Spinal cord (tissue), 10 donors: ENCODE results near the gene XRCC1. TPM values are rescaled to one million over a fixed set of nuclear protein-coding genes. Genes with fewer than 3 reads are reported as not detected.
A peak's percentile ranks its signal among the peaks of the same experiment; 100 is the strongest.
"Not testable (repeated sequence)": the region's sequence is repeated elsewhere in the genome, so short reads cannot be mapped to it uniquely, and the experiment has no call there.

ENCODE experiments used
- DNase-seq, 6 donors: peaks; one replicate each; pipeline versions ENCODE4 v3.0.0 to v3.0.0-alpha.2; 2013 to 2015; ENCODE audit warnings: low spot score in 6 of 6, low read depth in 4 of 6
- H3K27ac ChIP-seq: one replicate; pipeline ENCODE4 v1.5.1; 2013; ENCODE audit warnings: low read depth, low read length, control low read depth
- H3K27me3 ChIP-seq: one replicate; pipeline ENCODE4 v1.6.1; 2013; ENCODE audit warnings: low read length; ENCODE audit not compliant: control insufficient read depth, insufficient read depth
- H3K36me3 ChIP-seq: one replicate; pipeline ENCODE4 v1.6.1; 2013; ENCODE audit warnings: low read length; ENCODE audit not compliant: control insufficient read depth, insufficient read depth
- H3K4me1 ChIP-seq: one replicate; pipeline ENCODE4 v1.6.1; 2013; ENCODE audit warnings: low read length; ENCODE audit not compliant: control insufficient read depth, insufficient read depth
- H3K4me3 ChIP-seq: one replicate; pipeline ENCODE4 v1.5.1; 2013; ENCODE audit warnings: low read depth, low read length, control low read depth
- H3K9me3 ChIP-seq: one replicate; pipeline ENCODE4 v1.6.1; 2013; ENCODE audit warnings: low read length; ENCODE audit not compliant: control insufficient read depth, insufficient read depth
- WGBS: methylation state at CpG from one replicate; pipeline ENCODE4 v1.1.5; 2013; ENCODE audit warnings: missing lambda C conversion rate; ENCODE audit not compliant: insufficient coverage; 5-methylcytosine and 5-hydroxymethylcytosine counted together
- polyA plus RNA-seq, 2 donors: library from polyadenylated mRNA; unstranded; fragments of 120-200 nt; gene quantifications; one replicate each; pipeline ENCODE4 v1.2.1, GENCODE V29; 2013; ENCODE audit not compliant: insufficient read length in 2 of 2
- total RNA-seq, 2 donors: library from RNA; depleted of rRNA in 1 of 2; stranded (reverse); fragments of 120-200 nt in 1 of 2; fragments of >200 nt in 1 of 2; gene quantifications; one replicate each; pipeline versions ENCODE4 v1.2.3 to v1.2.4, GENCODE V29; 2013 to 2014
- donor health status: healthy.

XRCC1 gene
- total and polyA plus RNA-seq, 4 donors = 10.4 to 53.2 (median 46.9) TPM

DNA sequence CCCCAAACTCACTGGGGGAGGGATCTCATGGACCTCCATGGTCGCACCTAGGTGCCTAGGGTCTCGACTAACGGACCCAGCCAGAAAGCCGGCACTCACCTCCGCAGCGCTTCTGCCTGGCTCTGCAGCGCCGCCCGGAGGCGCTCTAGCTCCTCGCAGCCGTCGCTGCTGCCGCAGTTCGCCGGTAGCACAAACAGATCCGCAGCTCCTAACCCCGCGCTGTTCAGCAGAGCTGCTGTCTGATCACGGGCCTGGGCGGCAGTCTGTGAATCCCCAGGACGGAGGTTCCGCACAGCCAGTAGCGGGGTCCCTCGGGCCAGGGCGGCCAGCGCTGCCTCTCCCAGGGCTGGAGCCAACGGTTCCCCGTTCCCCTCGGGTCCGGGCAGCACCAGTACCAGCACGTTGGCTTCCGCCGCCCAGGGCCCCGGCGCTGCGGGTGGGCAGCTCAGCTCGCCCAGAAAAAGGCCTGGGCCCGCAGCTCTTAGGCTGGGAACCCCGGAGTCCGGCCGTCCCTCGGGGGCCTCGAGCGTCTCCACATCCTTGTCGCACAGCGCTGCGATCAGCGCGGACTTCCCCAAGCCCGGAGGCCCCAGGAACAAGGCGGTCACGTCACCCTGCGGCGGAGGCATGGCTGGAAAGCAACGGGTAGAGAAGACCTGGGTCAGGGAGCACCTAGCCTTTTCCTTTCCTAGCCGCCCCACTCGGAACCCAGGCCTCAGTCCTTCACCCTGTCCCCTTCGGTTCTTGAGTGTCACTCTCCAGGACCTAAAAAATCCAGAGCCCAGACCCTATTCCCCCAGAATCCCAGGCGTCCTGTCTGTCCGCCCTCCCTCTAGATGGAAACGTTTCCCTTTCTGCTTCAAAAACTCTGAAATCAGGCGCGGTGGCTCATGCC is 19.6 kb upstream of the XRCC1 start:
- Histone ChIP-seq H3K9me3 (no peaks in the 10 kb centered on the region), H3K27me3 (no peaks in the 10 kb centered on the region), H3K4me3 (peak overlapping the region; percentile 81), H3K36me3 (peaks cover 60% of the 10 kb centered on the region), H3K27ac (peak overlapping the region; percentile 96), H3K4me1 (peaks cover 43% of the 10 kb centered on the region)
- peak in 2 of 6 donors; percentile 70 to 80 for DNase-seq
- under 1% methylated on average over 64 of the region's 64 CpGs for WGBS

DNA sequence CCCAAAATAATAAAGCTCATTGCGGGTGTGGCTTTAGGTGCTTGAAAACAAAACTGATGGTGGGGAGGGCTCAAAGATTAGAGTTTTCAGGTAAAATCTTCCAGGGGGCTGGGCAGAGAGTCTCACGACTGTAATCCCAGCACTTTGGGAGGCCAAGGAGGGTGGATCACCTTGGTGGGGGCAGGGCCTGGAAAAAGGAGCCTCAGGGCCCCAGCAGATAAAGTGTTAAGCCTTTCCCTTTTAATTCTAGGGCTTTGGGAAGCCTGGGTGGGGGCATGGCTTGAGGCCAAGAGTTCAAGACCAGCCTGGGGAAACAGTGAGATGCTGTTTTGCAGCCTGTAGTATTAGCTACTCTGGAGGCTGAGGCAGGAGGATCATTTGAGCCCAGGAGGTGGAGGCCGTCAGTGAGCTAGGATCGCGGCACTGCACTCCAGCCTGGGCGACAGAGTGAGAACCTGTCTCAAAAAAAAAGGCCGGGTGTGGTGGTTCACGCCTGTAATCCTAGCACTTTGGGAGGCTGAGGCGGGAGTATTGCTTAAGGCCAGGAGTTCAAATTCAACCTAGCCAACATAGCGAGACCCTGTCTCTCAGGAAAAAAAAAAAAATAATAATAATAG is 18.9 kb upstream of the XRCC1 start:
- Histone ChIP-seq H3K4me3 (peak overlapping the region; percentile 81), H3K27ac (no peak overlapping the region), H3K36me3 (peaks cover 65% of the 10 kb centered on the region), H3K9me3 (no peaks in the 10 kb centered on the region), H3K27me3 (no peaks in the 10 kb centered on the region), H3K4me1 (peaks cover 43% of the 10 kb centered on the region)
- 92% methylated on average over 6 of the region's 10 CpGs for WGBS
- no peak for DNase-seq

DNA sequence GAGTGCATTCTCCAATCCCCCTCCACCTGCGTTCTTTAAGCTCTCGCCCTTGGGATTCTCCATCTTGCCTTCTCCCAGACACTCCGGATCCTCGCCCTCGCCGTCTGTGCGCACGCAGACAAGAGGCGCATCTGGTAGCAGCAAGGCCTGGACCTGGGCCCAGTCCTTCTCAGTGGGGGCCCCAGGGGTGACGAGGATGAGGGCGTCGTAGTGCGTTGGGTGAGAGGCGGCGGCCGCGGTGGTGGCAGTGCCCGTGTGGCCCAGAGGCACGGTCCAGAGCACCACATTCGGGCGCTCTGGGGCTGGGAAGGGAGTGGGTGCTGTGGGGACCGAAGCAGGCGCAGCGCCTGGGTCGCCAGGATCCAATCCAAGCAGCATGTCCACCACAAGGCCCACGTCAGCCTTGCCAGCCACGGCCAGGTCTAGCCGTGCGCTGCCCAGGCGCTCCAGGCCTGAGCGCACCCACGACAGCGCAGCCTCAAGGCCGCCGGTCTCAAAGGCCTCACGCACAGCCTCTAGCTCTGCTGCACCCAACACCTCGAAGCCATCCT is 17.5 kb upstream of the XRCC1 start:
- Histone ChIP-seq H3K36me3 (peaks cover 60% of the 10 kb centered on the region), H3K9me3 (no peaks in the 10 kb centered on the region), H3K27ac (no peak overlapping the region), H3K4me1 (peaks cover 38% of the 10 kb centered on the region), H3K4me3 (no peak overlapping the region), H3K27me3 (no peaks in the 10 kb centered on the region)
- no peak for DNase-seq
- 91% methylated on average over 37 of the region's 37 CpGs for WGBS

DNA sequence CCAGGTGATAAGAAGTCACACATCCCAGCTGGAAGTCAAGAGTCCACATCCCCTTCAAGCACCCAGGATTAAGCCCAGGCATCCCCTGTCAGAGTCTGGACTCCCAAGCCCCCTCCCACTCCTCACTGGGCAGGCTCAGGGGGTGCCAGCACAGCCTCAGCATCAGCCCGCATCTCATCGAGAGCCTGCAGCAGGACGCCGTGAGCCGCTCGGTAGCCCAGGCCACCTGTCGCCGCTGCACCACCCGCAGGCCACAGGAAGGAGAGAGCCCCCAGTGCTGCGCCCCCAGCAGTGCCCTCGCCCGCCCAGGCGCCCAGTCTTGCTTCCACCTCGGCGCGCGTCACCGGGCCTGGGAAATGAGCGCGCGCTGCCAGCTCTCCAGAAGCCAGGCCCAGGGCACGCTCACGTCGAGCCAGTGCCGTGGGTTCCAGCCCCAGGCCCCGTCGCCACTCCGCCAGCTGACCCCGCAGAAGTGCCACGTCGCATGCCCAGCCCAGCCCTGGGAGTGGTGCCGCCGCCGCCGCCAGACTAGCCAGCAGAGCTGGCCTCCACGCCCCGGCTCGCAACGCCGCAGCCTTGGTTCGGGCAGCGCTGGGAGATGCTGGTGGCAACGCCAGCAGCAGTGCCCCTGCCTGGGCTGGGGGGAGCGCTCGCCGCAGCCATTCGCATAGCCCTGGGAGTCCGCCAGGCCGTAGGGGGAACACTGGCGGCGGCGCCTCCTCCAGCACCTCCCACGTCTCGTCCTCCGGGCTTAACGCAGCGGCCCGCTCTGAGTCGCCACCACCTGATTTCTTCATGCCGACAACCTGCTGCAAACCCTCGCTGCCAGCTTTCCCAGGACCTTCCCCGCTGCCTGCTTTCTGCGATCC is 16.8 kb upstream of the XRCC1 start:
- Histone ChIP-seq H3K9me3 (no peaks in the 10 kb centered on the region), H3K4me1 (peaks cover 36% of the 10 kb centered on the region), H3K36me3 (peaks cover 60% of the 10 kb centered on the region), H3K4me3 (no peak overlapping the region), H3K27ac (no peak overlapping the region), H3K27me3 (no peaks in the 10 kb centered on the region)
- DNase-seq = no peak
- 94% methylated on average over 62 of the region's 63 CpGs for WGBS

DNA sequence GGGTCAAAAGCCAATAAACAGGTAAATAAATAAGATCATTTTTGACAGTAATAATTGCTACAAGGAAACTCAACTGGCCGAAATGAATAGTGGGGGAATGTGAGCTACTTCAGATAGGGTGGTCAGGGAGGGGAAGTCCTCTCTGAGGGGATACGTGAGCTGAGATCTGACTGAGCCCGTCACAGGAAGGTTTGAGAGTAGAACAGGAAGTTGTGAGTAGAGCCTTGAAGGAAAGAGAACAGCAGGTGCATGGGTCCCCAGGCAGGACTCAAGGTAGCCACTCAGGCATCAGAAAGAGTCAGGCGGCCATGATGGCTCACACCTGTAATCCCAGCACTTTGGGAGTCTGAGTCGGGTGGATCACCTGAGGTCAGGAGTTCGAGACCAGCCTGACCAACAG is 14.4 kb upstream of the XRCC1 start:
- DNase-seq = no peak
- H3K27me3 ChIP-seq = no peaks in the 10 kb centered on the region
- H3K36me3 ChIP-seq = peaks cover 76% of the 10 kb centered on the region
- no peak overlapping the region for H3K27ac ChIP-seq
- 90% methylated on average over 5 of the region's 6 CpGs for WGBS
- H3K9me3 ChIP-seq = no peaks in the 10 kb centered on the region
- H3K4me1 ChIP-seq = peaks cover 17% of the 10 kb centered on the region
- H3K4me3 ChIP-seq = no peak overlapping the region

DNA sequence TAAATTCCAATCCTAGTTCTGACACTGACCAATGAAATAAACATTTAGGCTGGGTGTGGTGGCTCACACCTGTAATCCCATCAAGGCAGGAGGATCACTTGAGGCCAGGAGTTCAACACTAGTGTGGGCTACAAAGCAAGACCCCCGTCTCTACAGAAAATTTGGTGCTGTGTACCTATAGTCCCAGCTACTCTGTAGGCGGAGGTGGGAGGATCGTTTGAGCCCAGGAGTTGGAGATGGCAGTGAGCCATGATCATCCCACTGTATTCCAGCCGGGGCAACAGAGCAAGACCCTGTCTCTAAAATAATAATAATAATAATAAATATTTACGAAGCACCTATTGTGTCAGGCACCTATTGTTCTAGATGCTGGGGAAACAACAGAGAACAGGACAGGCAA is 13.9 kb upstream of the XRCC1 start:
- no peaks in the 10 kb centered on the region for H3K9me3 ChIP-seq
- DNase-seq = no peak
- no peak overlapping the region for H3K4me3 ChIP-seq
- H3K4me1 ChIP-seq = peaks cover 13% of the 10 kb centered on the region
- H3K27me3 ChIP-seq = no peaks in the 10 kb centered on the region
- peaks cover 74% of the 10 kb centered on the region for H3K36me3 ChIP-seq
- WGBS = 100% methylated on average over 1 of the region's 5 CpGs
- no peak overlapping the region for H3K27ac ChIP-seq

DNA sequence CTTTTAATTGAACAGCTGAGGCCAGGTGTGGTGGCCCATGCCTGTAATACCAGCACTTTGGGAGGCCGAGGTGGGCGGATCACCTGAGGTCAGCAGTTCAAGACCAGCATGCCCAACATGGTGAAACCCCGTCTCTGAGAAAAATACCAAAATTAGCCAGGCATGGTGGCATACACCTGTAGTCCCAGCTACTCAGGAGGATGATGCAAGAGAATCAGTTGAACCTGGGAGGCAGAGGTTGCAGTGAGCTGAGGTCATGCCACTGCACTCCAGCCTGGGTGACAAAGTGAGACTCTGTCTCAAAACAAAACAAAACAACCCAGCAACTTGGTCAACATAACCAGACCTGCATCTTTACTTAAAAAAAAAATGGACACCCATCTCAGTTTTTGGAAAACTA is 11.7 kb upstream of the XRCC1 start:
- not testable (repeated sequence) for DNase-seq

DNA sequence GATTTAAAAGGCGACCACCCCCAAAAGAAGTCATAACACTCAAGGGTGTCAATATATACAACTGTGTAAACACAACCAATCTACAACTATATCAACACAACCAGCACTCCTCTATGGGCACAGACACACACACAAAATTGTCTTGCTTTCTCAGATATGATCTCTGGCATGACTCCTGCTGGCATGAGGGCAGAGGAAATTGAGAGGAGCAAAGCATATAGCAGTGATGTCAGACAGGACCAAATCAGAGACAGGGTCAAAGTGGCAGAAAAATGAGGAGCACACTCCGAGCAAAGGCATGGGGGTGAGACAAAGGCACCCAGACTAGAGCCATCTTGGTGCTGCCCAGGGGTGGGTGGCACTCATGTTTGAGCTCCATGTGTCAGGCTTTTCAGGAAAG is 11.0 kb upstream of the XRCC1 start:
- Histone ChIP-seq H3K27ac (no peak overlapping the region), H3K27me3 (no peaks in the 10 kb centered on the region), H3K4me1 (peaks cover 8% of the 10 kb centered on the region), H3K4me3 (no peak overlapping the region), H3K9me3 (no peaks in the 10 kb centered on the region), H3K36me3 (peaks cover 52% of the 10 kb centered on the region)
- DNase-seq = no peak
- WGBS = 82% methylated on average over 1 of the region's 2 CpGs

More for the DNA sequence above, 11.7 kb upstream of the XRCC1 start:
- not testable (repeated sequence) for H3K27me3 ChIP-seq, H3K4me3 ChIP-seq, H3K27ac ChIP-seq, H3K4me1 ChIP-seq, H3K9me3 ChIP-seq
- 100% methylated on average over 3 of the region's 3 CpGs for WGBS
- H3K36me3 ChIP-seq = peaks cover 58% of the 10 kb centered on the region

DNA sequence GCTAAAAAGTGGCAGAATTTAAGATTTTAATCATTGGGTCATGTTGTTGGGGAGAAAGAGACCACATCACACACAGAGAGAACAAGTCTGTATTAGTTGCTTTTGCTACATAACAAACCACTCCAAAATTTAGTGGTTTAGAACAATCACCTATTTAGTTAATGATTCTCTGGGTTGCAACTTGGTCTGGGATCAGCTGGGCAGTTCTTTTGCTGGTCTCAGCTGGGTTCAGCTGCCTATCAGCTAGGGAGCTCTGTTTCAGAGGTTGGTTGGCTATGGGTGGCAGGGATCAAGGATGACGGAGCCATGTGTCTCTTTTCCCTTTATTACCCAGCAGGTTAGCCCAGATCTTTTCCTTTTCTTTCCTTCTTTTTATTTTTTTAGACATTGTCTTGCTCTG is 9.2 kb upstream of the XRCC1 start:
- no peaks in the 10 kb centered on the region for H3K27me3 ChIP-seq
- no peak overlapping the region for H3K27ac ChIP-seq
- H3K9me3 ChIP-seq = no peaks in the 10 kb centered on the region
- H3K36me3 ChIP-seq = peaks cover 34% of the 10 kb centered on the region
- peaks cover 23% of the 10 kb centered on the region for H3K4me1 ChIP-seq
- no peak for DNase-seq
- no peak overlapping the region for H3K4me3 ChIP-seq
- WGBS = 86% methylated on average over 1 of the region's 1 CpG
